Putamen (tissue), 1 donor: ENCODE measurements around the gene HGD.
"Not testable (repeated sequence)": the region's sequence is repeated elsewhere in the genome, so short reads cannot be mapped to it uniquely, and the experiment has no call there.

ENCODE experiments used
- DNase-seq: peaks from one replicate; pipeline ENCODE4 v3.0.0-alpha.2; 2016; ENCODE audit warnings: low spot score

Gene HGD

DNA sequence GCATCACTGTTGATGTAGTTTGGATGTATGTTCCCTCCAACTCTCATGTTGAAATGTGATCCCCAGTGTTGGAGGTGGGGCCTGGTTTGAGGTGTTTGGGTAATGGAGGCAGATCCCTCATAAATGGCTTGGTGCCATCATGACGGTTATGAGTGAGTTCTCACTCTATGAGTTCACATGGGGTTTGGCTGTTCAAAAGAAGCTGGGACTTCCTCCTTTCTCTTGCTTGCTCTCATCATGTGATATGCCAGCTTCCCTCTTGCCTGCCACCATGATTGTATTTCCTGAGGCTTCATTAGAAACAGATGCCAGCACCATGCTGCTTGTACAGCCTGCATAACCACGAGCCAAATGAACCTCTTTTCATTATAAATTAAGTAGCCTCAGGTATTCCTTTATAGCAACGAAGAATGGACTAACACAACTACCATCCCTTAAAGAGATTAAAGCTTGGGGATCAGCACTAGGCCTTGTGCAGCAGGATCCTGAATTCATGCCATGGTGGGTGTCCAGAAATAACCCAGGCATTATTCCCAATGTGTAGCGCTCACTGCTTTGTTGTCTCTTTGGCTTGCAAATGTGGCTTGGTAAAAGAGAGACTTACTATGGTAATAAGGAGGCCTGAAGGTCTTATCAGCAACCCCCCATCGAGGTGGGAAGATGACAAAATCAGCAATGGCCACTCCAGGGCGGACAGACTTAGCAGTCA is 44.0 kb downstream of the HGD start:
- no peak for DNase-seq

DNA sequence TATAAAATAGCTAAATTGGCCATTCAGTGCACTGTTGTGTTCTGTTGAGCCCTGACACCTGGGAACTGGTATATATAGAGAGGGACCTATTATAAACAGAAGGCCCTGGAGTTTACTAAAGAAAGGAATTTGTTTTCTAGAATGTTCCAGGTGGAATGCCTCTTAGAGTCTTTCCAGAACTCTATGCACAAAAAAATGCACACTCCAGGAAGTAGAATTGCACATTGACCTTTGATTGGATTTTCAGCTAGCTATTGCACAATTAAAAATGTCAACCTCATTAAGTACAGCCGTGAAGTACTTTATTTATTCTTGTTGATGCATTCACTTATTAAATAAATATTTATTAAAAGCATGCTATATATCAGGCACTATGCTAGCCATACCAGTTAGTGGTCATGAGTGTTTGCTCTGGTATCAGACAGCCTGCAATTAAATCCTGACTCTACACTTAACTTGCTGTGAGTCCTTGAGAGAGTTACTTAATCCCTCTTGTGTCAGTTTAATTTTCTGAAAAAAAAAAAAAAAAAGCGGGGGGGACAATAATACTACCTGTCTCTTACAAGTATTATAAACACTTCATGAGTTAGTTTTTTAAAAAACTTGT is 45.1 kb downstream of the HGD start:
- no peak for DNase-seq

DNA sequence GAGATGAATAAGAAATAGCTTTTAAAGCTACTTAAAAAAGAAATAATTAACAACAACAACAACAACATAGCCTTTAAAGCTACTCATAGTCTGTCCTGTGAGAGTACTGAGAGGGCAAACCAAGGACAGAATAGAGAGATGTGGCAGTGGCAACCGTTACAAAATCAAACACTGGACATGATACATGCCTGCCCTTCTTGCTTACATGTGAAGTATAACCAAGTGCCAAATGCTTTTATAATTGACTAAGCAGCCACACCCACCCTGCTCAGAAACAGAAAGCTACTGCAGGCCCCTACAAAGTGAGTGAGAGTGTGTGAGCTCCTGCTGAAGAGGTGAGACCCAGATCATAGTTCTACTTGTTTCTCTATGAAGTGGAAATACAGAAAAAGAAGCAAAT is 47.5 kb downstream of the HGD start:
- DNase-seq, result no peak

DNA sequence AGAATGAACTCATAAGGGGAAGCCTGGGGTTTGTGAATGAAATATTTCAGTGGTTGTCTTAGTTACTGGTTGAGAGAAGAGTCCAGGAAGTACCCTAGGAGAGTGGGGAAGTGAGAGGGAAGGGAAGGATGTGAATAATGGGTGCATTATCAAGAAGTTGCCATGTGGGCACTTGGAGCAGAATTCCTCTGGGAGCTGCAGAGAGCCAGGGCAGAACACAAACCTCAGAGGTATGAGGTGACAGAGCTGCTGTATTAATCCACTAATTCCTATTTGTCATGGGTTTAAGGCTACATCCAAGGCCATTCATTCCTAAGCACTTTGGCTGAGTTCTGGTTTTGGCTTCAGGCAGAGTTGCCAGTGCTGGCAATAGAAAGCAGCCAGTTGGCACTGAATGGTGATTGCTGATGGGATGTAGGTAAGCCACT is 56.9 kb downstream of the HGD start:
- no peak for DNase-seq

DNA sequence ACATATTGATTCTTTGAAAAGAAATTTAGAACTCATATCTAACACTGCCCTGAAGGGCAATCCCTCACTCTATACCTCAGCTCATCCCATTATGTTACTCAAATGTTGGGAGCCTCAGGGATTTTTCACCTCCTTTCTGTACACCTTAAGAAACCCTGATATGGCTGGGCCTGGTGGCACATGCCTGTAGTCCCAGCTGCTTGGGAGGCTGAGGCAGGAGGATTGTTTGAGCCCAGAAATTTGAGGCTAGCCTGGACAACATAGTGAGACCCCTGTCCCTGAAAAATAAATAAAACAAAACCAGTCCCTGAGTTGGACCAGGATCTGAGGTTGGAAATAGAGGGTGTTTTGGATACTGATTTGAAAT is 58.3 kb downstream of the HGD start:
- no peak for DNase-seq

DNA sequence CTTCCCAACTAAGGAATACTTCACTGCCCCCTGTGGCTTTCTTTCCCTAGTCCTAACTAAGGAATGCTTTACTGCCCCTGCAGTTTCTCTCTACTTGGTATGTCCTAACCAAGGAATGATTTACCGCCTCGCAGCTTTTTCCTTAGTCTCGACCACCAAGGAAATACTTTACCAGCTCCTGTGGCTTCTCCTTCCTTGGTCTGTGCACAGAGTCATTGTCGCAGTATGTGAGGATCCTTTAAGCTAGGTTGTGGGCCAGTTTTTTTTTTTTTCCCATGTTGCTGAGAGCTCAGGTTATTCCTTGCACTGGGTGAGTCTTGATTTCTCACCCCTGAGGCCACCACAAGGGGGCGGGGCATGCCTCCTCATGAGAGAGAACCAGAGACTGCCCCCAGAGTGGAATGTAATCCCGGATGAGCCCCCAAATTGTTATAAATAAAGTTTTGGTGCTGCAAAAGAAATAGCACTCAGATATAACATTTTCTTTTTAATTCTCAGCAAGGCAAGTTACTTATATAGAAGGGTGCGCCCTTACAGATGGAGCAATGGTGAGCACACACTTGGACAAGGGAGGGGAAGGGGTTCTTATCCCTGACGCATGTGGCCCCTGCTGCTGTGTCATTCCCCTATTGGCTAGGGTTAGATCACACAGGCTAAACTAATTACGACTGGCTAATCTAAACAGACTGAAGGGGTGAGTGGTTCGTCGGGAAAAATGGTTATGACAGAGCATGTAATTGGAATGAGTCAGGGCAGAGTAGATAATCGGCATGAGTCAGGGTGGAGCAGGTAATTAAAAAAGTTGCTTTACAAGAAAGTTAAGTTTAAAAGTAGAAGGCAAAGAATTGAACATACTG is 58.9 kb downstream of the HGD start:
- DNase-seq, result no peak

DNA sequence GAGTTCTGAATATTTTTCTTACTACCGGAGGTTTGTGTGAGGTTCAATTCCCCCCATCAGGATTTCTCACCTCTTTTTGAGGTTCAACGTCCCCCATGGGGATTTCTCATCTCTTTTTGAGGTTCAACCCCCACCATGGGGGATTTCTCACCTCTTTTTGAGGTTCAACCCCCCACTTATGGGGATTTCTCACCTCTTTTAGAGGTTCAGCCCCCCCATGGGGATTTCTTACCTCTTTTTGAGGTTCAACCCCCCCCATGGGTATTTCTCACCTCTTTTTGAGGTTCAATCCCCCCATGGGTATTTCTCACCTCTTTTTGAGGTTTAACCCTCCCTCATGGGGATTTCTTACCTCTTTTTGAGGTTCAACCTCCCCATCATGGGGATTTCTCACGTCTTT is 59.6 kb downstream of the HGD start:
- no peak for DNase-seq

DNA sequence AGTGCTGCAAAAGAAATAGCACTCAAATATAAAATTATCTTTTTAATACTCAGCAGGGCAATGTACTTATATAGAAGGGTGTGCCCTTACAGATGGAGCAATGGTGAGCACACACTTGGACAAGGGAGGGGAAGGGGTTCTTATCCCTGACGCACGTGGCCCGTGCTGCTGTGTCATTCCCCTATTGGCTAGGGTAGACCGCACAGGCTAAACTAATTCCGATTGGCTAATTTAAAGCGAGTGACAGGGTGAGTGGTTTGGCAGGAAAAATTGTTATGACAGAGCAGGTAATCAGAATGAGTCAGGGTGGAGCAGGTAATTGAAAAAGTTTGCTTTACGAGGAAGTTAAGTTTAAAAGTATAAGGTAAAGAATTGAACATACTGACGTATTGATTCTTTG is 65.3 kb downstream of the HGD start:
- DNase-seq, result not testable (repeated sequence)

DNA sequence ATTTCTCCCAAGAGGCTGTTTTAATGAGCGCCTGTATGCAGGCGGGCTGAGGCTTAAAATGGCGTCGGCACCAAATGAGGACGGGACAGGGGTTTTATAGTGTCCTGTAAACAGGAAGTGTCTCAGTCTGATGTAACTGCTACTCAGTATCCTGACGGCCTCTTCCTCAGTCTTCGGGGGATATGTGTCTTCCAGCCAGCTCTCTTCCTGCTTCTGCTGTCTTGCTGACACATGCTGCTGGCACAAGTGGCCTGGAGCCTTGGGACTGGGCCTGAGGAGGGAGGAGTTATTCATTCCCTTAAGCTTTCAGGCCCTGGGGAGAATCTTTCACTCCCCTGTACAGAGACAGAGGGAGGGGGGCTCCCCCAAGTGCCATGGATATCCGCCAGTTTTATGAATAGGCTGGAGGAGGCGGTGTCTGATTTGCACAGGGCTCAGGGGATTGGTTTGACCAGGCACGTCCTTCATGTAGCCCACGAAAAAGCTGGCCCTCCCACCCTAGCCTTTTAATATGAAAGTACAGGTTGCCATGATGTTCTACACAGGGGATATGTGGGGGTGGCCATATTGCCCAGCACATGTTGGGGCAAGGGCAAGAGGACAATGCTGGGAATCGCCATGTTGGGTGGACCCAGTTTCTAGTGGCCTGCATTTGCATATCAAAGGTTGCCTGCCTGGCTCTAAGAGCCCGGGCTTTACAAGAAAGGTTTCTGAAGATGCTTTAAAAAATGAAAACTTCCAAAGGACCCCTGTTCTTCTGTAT is 66.0 kb downstream of the HGD start:
- peak; percentile 10 for DNase-seq

DNA sequence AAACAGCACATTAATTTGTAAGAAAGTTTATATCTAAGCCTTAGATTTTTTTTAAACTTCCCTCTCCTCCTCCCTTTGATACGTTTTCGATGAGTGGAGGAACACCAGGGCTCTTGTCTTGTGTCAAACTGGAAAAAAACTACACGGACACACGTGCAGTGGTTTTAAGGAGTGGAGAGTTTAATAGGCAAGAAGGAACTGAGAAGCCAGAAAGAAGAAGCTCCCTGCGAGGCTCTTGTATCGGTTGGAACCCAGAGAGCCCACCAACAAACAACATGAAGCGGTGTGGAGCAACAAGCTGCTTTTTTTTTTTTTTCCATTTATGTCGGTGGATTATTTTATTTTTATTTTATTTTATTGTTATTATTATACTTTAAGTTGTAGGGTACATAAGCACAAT is 67.3 kb downstream of the HGD start:
- no peak for DNase-seq

DNA sequence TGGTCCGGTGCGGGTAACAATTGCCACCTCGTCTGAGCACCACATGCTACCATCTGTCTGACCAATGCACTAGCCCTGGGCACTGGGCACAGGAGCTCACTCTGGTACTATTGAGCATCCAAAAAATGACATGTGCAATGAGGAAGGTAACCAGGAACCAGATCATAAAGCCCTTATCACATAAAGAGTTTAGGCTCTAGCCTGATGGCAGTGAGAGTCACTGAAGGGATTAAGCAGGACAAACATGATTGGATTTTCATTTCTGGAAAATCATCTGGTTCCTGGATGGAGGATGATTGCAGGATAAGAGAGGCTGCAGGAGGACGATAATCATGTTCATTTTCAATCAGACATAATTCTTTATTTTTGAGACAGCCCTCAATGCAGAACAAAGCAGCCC is 73.5 kb downstream of the HGD start:
- DNase-seq, result no peak

DNA sequence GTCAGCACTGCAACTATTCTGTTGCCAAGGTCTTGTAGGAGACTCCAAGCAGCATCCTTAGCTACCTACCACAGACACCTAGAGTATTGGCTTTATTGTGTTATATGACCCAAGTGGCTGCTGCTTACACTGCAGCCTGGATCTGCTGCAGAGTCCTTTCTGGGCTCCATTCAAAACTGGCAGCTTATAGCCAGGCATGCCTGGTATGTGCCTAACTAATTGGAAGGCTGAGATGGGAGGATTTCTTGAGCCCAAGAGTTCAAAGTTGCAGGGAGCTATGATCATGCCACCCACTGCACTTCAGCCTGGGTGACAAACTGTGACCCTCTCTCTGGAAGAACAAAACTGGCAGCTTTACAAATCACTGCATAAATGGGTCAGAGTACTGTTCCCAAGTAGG is 77.3 kb downstream of the HGD start:
- DNase-seq, result no peak

DNA sequence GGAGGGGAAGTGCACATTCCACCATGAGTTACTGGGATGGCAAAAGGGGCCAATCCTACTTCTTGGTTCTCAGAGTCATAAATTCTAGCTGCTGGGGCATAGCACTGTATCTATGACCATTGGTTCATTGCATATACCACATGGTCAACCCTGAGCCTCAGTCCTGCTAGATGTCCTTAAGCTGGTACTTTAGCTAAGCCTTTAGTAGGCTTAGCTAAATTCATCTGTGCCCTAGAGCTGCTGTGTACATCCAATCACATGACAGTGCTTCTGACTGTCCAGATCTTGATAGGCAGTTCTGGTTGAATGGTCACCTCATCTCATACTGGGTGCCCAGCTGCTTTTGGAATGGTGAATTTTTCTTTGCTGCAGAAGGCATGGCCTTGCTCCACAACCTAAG is 77.7 kb downstream of the HGD start:
- no peak for DNase-seq

DNA sequence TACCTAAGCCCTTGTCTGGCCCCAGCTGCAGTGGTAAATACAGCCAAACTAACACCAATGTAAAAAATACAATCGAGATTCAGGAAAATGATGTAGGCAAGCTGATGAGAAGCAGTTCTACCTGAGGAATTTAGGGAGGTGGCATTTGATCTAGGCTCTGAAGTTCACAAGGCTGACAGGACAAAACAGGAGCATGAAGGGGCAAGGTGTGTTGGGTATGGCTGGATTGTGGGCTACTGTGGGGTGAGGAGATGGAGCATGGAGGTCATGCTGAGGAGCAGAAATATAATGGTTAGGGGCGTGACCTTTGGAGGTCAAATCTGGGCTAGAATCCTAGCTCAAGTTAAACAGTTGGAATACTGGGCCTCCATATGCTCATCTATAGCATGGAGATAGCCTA is 79.4 kb downstream of the HGD start:
- DNase-seq, result no peak

DNA sequence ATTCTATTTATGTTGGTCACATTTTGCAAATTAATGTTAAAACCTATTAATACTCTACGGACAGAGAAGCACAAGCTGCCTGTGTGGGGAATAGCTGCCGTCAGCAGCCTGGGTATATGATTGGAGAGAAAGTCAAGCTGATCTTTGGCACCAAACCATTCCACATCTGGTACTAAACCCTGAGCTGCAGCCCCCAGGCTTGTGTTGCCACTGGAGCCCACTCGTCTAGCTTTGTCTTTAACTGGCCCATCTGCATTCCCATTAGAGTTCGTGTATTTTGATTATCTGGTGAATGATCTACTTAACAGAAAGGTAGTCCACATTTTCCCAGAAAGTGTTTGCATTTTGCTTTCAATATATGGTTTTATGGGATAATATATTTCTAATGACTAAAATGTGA is 80.5 kb downstream of the HGD start:
- no peak for DNase-seq

DNA sequence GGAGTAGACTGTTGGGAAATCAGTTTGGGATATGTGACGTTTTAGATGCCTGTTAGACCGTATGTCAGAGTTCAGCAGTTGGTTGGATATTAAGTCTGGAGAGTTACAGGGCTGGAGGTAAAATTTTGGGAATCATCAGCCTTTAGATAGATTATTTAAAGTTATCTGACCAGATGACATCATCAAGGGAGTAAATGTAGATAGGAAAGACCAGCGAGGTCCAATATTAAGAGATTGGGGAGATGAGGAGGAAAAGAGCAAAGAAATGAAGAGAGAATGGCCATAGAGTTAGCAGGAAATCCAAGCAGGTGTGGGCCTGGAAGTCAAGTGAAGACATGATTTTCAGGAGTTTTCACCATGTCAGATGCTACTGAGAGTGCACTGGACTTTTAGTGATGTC is 82.8 kb downstream of the HGD start:
- no peak for DNase-seq

DNA sequence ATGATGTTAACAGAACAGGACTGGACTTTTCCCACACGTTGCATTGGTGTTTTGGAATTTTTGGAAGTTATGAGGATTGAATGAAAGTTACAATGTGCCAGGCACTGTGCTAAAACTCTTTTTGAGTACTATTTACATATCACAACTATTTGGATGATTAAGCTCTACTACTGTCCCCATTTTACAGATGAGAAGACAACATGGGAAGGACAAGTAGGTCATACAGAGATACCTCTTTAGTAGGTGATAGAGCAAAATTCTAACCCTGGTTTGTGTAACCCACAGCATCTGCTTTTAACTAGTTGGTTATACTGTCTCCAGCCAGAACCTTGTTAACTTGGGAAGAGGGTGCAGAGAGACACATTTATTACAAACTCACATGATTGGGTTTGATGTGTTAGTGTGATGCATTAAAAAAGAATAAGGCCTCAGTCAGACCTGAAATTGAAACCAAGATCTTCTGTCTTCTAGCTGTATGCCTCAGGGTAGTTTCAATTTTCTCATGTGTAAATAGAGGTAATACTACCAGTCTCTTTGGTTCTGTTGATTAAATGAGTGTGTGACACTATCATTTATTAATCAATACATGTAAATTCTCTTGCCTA is 84.5 kb downstream of the HGD start:
- DNase-seq, result no peak

DNA sequence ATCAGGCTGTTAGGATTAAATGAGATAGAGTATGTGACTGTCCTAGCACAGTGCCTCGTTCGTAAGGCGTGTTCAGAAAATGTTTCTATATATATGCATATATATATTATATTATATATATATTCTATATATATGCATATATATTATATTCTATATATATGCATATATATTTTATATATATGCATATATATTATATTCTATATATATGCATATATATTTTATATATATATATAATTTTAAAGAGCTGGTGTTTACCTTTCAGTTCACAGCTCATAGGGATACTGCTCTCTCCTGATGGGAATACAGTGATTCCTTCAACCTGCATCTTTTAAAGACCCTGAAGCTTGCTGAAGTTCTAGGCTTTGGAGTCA is 85.2 kb downstream of the HGD start:
- no peak for DNase-seq

DNA sequence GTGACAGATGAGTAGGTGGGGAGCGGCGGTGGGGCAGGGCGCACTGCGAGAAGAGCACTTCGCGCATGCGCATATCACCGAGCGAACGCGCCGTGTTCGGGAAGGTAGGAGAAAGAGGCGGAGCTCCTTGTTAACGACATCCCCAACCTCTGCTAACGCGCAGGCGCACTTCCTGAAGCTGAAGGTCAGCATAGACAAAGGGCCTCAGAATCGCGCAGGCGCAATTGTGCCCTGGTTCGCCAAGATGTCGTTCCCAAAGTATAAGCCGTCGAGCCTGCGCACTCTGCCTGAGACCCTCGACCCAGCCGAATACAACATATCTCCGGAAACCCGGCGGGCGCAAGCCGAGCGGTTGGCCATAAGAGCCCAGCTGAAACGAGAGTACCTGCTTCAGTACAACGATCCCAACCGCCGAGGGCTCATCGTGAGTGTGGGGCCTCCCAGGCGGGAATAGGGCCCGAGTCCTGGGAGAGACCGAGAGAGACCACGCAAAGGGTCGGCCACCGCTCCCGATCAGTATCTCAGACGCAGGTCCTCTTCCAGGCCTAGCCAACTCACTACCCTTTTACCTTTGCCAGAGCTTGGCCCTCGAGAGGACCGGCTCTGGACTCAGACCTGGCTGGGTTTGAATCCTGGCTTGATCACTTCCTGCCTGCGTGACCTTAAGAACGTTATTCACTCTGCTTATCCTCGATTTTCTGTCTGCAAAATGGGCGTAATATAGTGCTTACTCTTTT is 85.8 kb downstream of the HGD start, which contains the start of gene NDUFB4:
NDUFB4 (plus strand) TSS at position 221 of the 737 bp plus-strand sequence; CDS start at position 245, 24 bp downstream.
- peak; percentile 99 for DNase-seq

DNA sequence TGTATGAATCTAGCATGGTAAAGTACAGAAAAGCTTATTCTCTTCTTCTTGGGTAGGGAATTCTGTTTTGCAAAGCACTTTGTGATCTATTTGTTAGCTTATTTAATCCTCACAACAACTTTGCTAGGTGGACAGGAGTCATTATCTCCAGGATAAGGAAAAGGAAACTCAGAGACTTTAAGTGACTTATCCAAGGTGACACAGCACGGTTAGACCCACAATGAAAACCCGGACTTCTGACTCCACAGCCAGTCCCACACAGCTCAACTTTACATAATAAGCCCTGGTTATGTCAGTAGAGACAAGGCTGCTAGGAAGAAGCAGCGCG is 86.3 kb downstream of the HGD start:
- peak; percentile 15 for DNase-seq

DNA sequence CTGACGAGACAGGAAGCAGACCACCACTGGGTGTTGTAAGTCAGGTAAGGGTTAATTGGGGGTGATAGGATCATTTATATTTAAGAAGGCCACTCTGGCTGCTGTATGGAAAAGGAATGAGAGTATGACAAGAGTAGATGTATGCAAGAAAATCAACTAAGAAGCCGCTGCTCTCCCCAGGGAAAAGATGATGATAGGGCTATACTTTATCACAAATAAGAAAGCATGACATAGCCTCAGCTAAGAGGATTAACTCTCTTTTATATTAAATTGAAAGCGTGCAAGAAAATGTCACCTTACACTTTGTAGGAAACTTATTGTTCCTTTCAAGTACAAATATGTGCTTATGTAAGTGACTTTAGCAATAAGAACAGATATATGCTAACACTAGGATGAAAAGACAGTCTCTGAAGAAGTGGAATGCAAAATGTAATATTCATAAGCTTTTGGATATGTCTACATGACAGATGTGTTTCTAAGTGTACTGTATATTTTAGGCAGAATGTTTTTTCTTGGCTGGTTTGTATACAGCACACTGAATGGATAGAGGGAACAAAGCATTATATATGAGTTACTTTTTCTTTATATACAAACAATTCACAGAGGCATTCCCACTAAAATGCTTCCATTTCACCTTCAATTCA is 94.6 kb downstream of the HGD start:
- DNase-seq, result no peak
